HepG2 (cell line): ENCODE results near the gene DUSP2. TPM values are rescaled to one million over a fixed set of nuclear protein-coding genes. Genes with fewer than 3 reads are reported as not detected.

Experiments
- ATAC-seq: fragments of 200-7000 bp; cut with Tn5 transposase; 3 replicates; pipeline ENCODE4 v1.9.1; 2020; ENCODE audit warnings: mild to moderate bottlenecking, moderate library complexity
- BruUV-seq: library from RNA; stranded (reverse); fragments of 400-500 nt; replicated peaks from 2 replicates; lab custom pipeline; 2021; lab: Mats Ljungman, UMichigan
- CTCF ChIA-PET: fragments of 300-600 bp; formaldehyde crosslinking; extraction: SDS; loops from one replicate; lab custom pipeline; 2021; ENCODE audit warnings: low total read pairs, inconsistent platforms, low intra/inter-chr PET ratio; lab: Yijun Ruan, JAX
- POLR2A ChIA-PET: fragments of 350-600 bp; sonication (Branson Sonifier 250); formaldehyde crosslinking; loops from one replicate; lab custom pipeline; 2020; ENCODE audit warnings: antibody characterized with exemption, inconsistent platforms; lab: Yijun Ruan, JAX
- DNase-seq: peaks from one replicate; pipeline ENCODE4 v3.0.0-alpha.2; 2015; ENCODE audit warnings: low spot score
- FAIRE-seq: peaks from 3 replicates; lab custom pipeline; 2011; peaks lifted over from hg19 to GRCh38; lab: Jason Lieb, UNC
- H2AFZ ChIP-seq: one replicate; pipeline ENCODE4 v1.6.1; 2011; ENCODE audit warnings: low read length, inconsistent platforms
- H3K27ac ChIP-seq: fragments of 300-600 bp; 3 replicates; pipeline ENCODE4 v1.8.0; 2011; ENCODE audit warnings: mixed run types, mild to moderate bottlenecking, mixed read lengths, low read length, inconsistent platforms; ENCODE audit not compliant: insufficient read depth; ENCODE audit errors: extremely low read length
- H3K27me3 ChIP-seq, 2 experiments: fragments of 200-600 bp in 1 of 2; 2 replicates in 1 of 2; 3 replicates in 1 of 2; pipeline versions ENCODE4 v1.6.0 to v1.8.0; 2011; ENCODE audit warnings: low read length in 2 of 2, mild to moderate bottlenecking in 2 of 2, moderate library complexity in 2 of 2, inconsistent platforms in 1 of 2; ENCODE audit not compliant: insufficient read depth in 2 of 2, control insufficient read depth in 1 of 2
- H3K36me3 ChIP-seq, 2 experiments: fragments of 200-600 bp in 1 of 2; replicated peaks in 1 of 2; 2 replicates in 1 of 2; 3 replicates in 1 of 2; pipeline versions ENCODE4 v1.5.1 to v1.8.0; 2011; ENCODE audit warnings: low read length in 2 of 2, inconsistent platforms in 1 of 2; ENCODE audit not compliant: insufficient read depth in 2 of 2, control insufficient read depth in 1 of 2
- H3K4me1 ChIP-seq: 2 replicates; pipeline ENCODE4 v1.5.1; 2012; ENCODE audit warnings: low read length, inconsistent platforms; ENCODE audit not compliant: insufficient read depth
- H3K4me2 ChIP-seq: 2 replicates; pipeline ENCODE4 v1.6.0; 2011; ENCODE audit warnings: low read depth, low read length, inconsistent platforms
- H3K4me3 ChIP-seq, 3 experiments: fragments of 200-600 bp in 1 of 3; sonication (generic), shearing (Covaris generic) in 1 of 3; replicated peaks in 1 of 3; 2 replicates each; pipeline ENCODE4 v1.5.1; 2011 to 2016; ENCODE audit warnings: low read length in 3 of 3, inconsistent platforms in 2 of 3, low read depth in 2 of 3, mild to moderate bottlenecking in 2 of 3, control low read depth in 1 of 3, mixed read lengths in 1 of 3; ENCODE audit not compliant: insufficient read depth in 1 of 3
- H3K79me2 ChIP-seq: one replicate; pipeline ENCODE4 v1.6.1; 2011; ENCODE audit warnings: low read length, inconsistent platforms; ENCODE audit not compliant: insufficient read depth
- H3K9ac ChIP-seq: 2 replicates; pipeline ENCODE4 v1.6.0; 2011; ENCODE audit warnings: mild to moderate bottlenecking, low read depth, low read length, inconsistent platforms; ENCODE audit not compliant: insufficient read depth
- H3K9me3 ChIP-seq: 2 replicates; pipeline ENCODE4 v1.5.1; 2012; ENCODE audit warnings: mild to moderate bottlenecking, low read length
- H4K20me1 ChIP-seq: 2 replicates; pipeline ENCODE4 v1.6.0; 2011; ENCODE audit warnings: inconsistent platforms, mild to moderate bottlenecking, low read length, moderate library complexity; ENCODE audit not compliant: insufficient read depth
- ATF1 ChIP-seq: IDR thresholded peaks from 2 replicates; pipeline ENCODE4 v1.6.1; 2016; ENCODE audit warnings: mild to moderate bottlenecking, control low read depth
- ATF6 ChIP-seq: sonication (generic); formaldehyde crosslinking; conservative IDR thresholded peaks from 2 replicates; pipeline ENCODE4 v1.4.0; 2020; ENCODE audit warnings: missing genetic modification reagents
- CBX2 ChIP-seq, 2 experiments: fragments of 200-600 bp in 1 of 2; sonication (generic); formaldehyde crosslinking in 1 of 2; IDR thresholded peaks; 2 replicates each; pipeline versions ENCODE4 v1.7.0 to v1.8.1; 2018 to 2022; ENCODE audit warnings: low read depth in 2 of 2, low read length in 1 of 2, mild to moderate bottlenecking in 1 of 2, missing genetic modification reagents in 1 of 2
- JUN ChIP-seq: sonication (generic); formaldehyde crosslinking; IDR thresholded peaks from 2 replicates; pipeline ENCODE4 v1.4.0; 2020; ENCODE audit warnings: mild to moderate bottlenecking, missing genetic modification reagents
- MAFF ChIP-seq: IDR thresholded peaks from 2 replicates; pipeline ENCODE4 v1.6.1; 2011; ENCODE audit warnings: low read depth, low read length, improper control_type of control experiment
- MAFK ChIP-seq, 2 experiments: IDR thresholded peaks in 1 of 2; conservative IDR thresholded peaks in 1 of 2; 2 replicates each; pipeline ENCODE4 v1.6.1; 2011; ENCODE audit warnings: improper control_type of control experiment in 2 of 2, low read length in 2 of 2
- MIXL1 ChIP-seq: IDR thresholded peaks from 2 replicates; pipeline ENCODE4 v1.6.1; 2016
- RBFOX2 ChIP-seq: fragments of 200-400 bp; formaldehyde crosslinking; IDR thresholded peaks from 2 replicates; pipeline ENCODE4 v1.6.1; 2017; ENCODE audit warnings: low read depth, mild to moderate bottlenecking, low read length
- REL ChIP-seq: sonication (generic); formaldehyde crosslinking; conservative IDR thresholded peaks from 2 replicates; pipeline ENCODE4 v1.8.0; 2022; ENCODE audit warnings: mild to moderate bottlenecking, missing genetic modification reagents, moderate library complexity
- RFX5 ChIP-seq: IDR thresholded peaks from 2 replicates; pipeline ENCODE4 v1.6.1; 2011; ENCODE audit warnings: low read depth, low read length, improper control_type of control experiment
- RFXANK ChIP-seq: IDR thresholded peaks from 2 replicates; pipeline ENCODE4 v1.6.1; 2016
- SUZ12 ChIP-seq: fragments of 150-350 bp; IDR thresholded peaks from 2 replicates; pipeline ENCODE4 v1.6.1; 2014; ENCODE audit warnings: low read depth, low read length
- TSC22D2 ChIP-seq: sonication (generic); formaldehyde crosslinking; IDR thresholded peaks from 2 replicates; pipeline ENCODE4 v1.5.1; 2020; ENCODE audit warnings: missing genetic modification reagents, mild to moderate bottlenecking, borderline replicate concordance
- ZMYM3 ChIP-seq: sonication (generic); formaldehyde crosslinking; IDR thresholded peaks from 2 replicates; pipeline ENCODE4 v1.5.1; 2020; ENCODE audit warnings: mild to moderate bottlenecking, missing genetic modification reagents
- ZNF143 ChIP-seq: sonication (generic); formaldehyde crosslinking; IDR thresholded peaks from 2 replicates; pipeline ENCODE4 v1.4.0; 2020; ENCODE audit warnings: missing genetic modification reagents
- ZNF672 ChIP-seq: sonication (generic); formaldehyde crosslinking; IDR thresholded peaks from 2 replicates; pipeline ENCODE4 v1.8.1; 2022; ENCODE audit warnings: missing genetic modification reagents
- WGBS: methylation state at CpG from one replicate; pipeline ENCODE4 v1.1.6; 2017; ENCODE audit warnings: low lambda C conversion rate; 5-methylcytosine and 5-hydroxymethylcytosine counted together
- in situ Hi-C: cut with HindIII; loops from 2 replicates; pipeline ENCODE4 v1.10.0; 2017; ENCODE audit warnings: low pct_unique_long_range_greater_than_20kb; ENCODE audit not compliant: extremely low pct_ligation_motif_present
- intact Hi-C: fragments of 100-400 bp; cut with micrococcal nuclease; formaldehyde crosslinking; loops from one replicate; pipeline ENCODE4 v1.10.0; 2022; ENCODE audit not compliant: unreplicated experiment
- polyA plus RNA-seq, 8 experiments: library from polyadenylated mRNA; depleted of rRNA in 3 of 8; stranded (reverse) in 7 of 8; unstranded in 1 of 8; fragments of >200 nt; fragmentation: Illumina TruSeq in 4 of 8; extraction: Trizol in 4 of 8; gene quantifications; 2 replicates each; pipeline versions ENCODE4 v1.2.1 to v1.2.3, GENCODE V29; 2011 to 2016; ENCODE audit warnings: low read depth in 4 of 8, missing spikeins in 1 of 8, mixed read lengths in 1 of 8; ENCODE audit not compliant: insufficient read depth in 1 of 8
- total RNA-seq, 5 experiments: library from RNA; depleted of rRNA; stranded (reverse); fragments of >200 nt; fragmentation: Illumina TruSeq; extraction: Trizol; gene quantifications; 2 replicates each; pipeline ENCODE4 v1.2.3, GENCODE V29; 2016; ENCODE audit warnings: low read depth in 1 of 5
- TF ChIP-seq, protein P1 (sequence below): sonication (generic); formaldehyde crosslinking; IDR thresholded peaks from 2 replicates; pipeline ENCODE4 v1.4.0; 2020; ENCODE audit warnings: missing genetic modification reagents, mild to moderate bottlenecking, borderline replicate concordance

DUSP2 gene
- total and polyA plus RNA-seq, 2 of the 13 experiments (the other 11 are each of a cell fraction or from before 2014, with no cell fraction given), result not detected

GRCh38 chr2:96097441-96097840 lies 47.8 kb downstream of the DUSP2 start (continued):
- TF ChIP-seq, protein P1, sequence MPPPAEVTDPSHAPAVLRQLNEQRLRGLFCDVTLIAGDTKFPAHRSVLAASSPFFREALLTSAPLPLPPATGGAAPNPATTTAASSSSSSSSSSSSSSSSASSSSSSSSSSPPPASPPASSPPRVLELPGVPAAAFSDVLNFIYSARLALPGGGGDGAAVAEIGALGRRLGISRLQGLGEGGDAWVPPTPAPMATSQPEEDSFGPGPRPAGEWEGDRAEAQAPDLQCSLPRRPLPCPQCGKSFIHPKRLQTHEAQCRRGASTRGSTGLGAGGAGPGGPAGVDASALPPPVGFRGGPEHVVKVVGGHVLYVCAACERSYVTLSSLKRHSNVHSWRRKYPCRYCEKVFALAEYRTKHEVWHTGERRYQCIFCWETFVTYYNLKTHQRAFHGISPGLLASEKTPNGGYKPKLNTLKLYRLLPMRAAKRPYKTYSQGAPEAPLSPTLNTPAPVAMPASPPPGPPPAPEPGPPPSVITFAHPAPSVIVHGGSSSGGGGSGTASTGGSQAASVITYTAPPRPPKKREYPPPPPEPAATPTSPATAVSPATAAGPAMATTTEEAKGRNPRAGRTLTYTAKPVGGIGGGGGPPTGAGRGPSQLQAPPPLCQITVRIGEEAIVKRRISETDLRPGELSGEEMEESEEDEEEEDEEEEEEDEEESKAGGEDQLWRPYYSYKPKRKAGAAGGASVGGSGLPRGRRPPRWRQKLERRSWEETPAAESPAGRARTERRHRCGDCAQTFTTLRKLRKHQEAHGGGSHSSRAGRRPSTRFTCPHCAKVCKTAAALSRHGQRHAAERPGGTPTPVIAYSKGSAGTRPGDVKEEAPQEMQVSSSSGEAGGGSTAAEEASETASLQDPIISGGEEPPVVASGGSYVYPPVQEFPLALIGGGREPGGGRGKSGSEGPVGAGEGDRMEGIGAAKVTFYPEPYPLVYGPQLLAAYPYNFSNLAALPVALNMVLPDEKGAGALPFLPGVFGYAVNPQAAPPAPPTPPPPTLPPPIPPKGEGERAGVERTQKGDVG (CRISPR knock-in tag), result no peak
- TF ChIP-seq ATF1 (CRISPR knock-in tag), result no peak

DNA sequence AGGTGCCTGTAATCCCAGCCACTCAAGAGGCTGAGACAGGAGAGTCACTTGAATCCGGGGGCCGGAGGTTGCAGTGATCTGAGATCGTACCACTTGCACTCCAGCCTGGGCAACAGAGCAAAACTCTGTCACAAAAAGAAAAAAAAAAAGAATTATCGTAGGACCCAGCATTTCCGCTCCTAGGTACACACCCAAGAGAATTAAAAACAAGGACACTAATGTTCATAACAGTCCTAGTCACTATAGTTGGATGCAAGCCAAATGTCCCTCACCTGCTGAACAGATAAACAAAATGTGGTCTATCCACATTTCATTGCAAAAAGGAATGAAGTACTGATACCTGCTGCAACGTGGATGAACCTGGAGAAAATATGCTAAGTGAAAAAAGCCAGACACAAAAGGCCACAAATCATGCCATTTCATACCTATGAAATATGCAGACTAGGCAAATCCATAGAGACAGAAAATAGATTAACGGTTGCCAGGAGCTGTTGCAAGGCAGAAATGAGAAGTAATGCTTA lies 50.1 kb downstream of the DUSP2 start:
- DNase-seq (no peak), ATAC-seq (no peak), FAIRE-seq (no peak)
- Histone ChIP-seq H3K27me3 (peaks cover 2 to 31% of the 10 kb centered on the region in 2 experiments; a peak in 4 of 5 replicates), H3K27ac (no peak overlapping the region), H4K20me1 (no peaks in the 10 kb centered on the region), H3K79me2 (no peaks in the 10 kb centered on the region), H3K4me2 (no peak overlapping the region), H2AFZ (no peak overlapping the region), H3K9ac (no peak overlapping the region), H3K4me1 (peaks cover 3% of the 10 kb centered on the region; the same call in 1 of the 2 replicates), H3K4me3 (no peak overlapping the region), H3K36me3 (no peaks in the 10 kb centered on the region), H3K9me3 (no peaks in the 10 kb centered on the region)
- ChIA-PET CTCF (no interaction called here), POLR2A (no interaction called here)
- WGBS, result 39% methylated on average over 7 of the region's 7 CpGs
- no peak for TF ChIP-seq SUZ12
- TF ChIP-seq REL (CRISPR knock-in tag), result no peak
- no peak for TF ChIP-seq ZMYM3
- TF ChIP-seq RFXANK (CRISPR knock-in tag), result no peak
- TF ChIP-seq RFX5, result no peak
- TF ChIP-seq MIXL1 (CRISPR knock-in tag), result no peak
- no peak for TF ChIP-seq JUN
- TF ChIP-seq ATF6 (CRISPR knock-in tag), result no peak
- TF ChIP-seq MAFK (conservative IDR thresholded peaks at IDR 0.05 in 1 of 2, IDR thresholded peaks at IDR 0.05 in 1 of 2; ENCODE audit: low read length in 2 of 2), result peak; percentile 78 to 81
- TF ChIP-seq TSC22D2 (CRISPR knock-in tag), result no peak
- no peak for TF ChIP-seq RBFOX2
- TF ChIP-seq CBX2 (IDR thresholded peaks at IDR 0.05; ENCODE audit: low read depth, low read length), result no peak
- no peak for TF ChIP-seq CBX2 (CRISPR knock-in tag; IDR thresholded peaks at IDR 0.05; ENCODE audit: low read depth)
- no peak for TF ChIP-seq ZNF143 (CRISPR knock-in tag)
- TF ChIP-seq ZNF672 (CRISPR knock-in tag), result no peak
- TF ChIP-seq MAFF, result peak; percentile 72
- no TSS peak for BruUV-seq
- in situ Hi-C loops (no loop called here), intact Hi-C loops (no loop called here)
